ENCODE data around the gene SLC37A2. TPM values are rescaled to one million over a fixed set of nuclear protein-coding genes. Genes with fewer than 3 reads are reported as not detected.
A peak's percentile ranks its signal among the peaks of the same experiment; 100 is the strongest.

SLC37A2 gene
- total RNA-seq, 2 experiments from 2014 or later: 0.70 to 0.74 TPM

DNA sequence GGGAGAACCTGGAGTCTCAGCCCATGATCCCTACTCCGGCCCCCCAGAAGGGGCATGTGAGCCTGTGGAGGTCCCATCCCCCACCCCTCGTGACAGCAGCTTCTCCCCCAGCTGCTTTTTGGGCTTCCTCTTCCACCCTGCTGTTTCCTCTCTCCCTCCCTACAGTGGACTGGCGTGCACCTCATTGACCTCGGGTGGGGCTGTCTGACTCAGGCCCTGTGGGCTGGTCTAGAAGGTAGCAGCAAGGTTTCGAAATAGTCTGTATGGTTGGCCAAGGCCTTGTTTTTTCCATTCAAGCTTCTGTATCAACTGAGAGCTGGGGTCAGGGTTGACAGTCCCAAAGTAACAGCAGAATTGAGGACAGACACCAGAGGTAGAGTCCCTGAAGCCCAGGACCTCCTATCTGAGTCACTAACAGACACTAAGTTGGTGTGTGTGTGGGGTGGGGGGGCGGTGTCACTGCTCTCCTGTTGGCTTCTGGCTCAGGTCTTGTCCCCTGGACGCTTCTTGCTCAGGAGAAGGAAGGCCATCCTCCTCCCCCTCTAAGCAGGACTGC, 7.7 kb downstream of the SLC37A2 start:
- DNase-seq: peak; percentile 60
- POLR2A ChIA-PET: interaction anchor here (0.6 kb wide), 2 partner anchors 234 to 1710 kb away, joined by 3 read pairs; no protein-coding TSS in a partner anchor
- Mint-ChIP-seq H3K36me3 (ENCODE audit: low read depth) (no peaks in the 10 kb centered on the region), H3K27ac (no peak overlapping the region), H3K4me3 (no peak overlapping the region), H3K4me1 (ENCODE audit: low read depth) (peaks cover 17% of the 10 kb centered on the region), H3K9me3 (no peaks in the 10 kb centered on the region), H3K27me3 (peaks cover 6% of the 10 kb centered on the region)
- CTCF ChIA-PET: interaction anchor here (0.8 kb wide), 1 partner anchor 53 kb away, joined by 3 read pairs; no protein-coding TSS in a partner anchor
- TF ChIP-seq, protein P1, sequence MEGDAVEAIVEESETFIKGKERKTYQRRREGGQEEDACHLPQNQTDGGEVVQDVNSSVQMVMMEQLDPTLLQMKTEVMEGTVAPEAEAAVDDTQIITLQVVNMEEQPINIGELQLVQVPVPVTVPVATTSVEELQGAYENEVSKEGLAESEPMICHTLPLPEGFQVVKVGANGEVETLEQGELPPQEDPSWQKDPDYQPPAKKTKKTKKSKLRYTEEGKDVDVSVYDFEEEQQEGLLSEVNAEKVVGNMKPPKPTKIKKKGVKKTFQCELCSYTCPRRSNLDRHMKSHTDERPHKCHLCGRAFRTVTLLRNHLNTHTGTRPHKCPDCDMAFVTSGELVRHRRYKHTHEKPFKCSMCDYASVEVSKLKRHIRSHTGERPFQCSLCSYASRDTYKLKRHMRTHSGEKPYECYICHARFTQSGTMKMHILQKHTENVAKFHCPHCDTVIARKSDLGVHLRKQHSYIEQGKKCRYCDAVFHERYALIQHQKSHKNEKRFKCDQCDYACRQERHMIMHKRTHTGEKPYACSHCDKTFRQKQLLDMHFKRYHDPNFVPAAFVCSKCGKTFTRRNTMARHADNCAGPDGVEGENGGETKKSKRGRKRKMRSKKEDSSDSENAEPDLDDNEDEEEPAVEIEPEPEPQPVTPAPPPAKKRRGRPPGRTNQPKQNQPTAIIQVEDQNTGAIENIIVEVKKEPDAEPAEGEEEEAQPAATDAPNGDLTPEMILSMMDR (IDR thresholded peaks at IDR 0.05): no peak
- intact Hi-C loops (cut with micrococcal nuclease): no loop called here
- ATAC-seq: peak; percentile 91

DNA sequence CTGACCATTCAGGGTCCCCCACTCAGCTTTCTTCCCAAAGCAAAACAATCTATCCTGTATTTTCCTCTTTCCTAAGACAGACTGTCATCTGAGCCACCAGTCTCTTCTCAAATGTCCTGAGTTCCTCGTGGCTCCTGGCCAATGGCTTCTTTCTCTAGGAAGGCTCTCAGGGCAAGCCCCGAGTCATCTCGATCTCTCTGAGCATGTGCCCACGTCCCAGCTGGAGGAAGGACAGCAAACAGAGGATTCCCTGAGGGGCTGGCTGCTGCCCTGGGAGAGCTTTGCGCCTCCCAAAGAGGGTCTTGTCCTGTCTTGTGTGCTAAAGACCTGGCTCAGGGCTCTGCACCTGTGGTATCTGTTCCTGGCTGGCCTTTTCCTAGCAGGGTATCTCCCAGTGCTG, 8.3 kb downstream of the SLC37A2 start:
- H3K9me3 Mint-ChIP-seq: no peaks in the 10 kb centered on the region
- no peaks in the 10 kb centered on the region for H3K36me3 Mint-ChIP-seq (ENCODE audit: low read depth)
- intact Hi-C loops (cut with micrococcal nuclease): no loop called here
- no peak overlapping the region for H3K4me3 Mint-ChIP-seq
- ATAC-seq (no peak), DNase-seq (no peak)
- ChIA-PET POLR2A (no interaction called here), CTCF (interaction anchor here (0.8 to 1.2 kb wide), 2 partner anchors 19 to 53 kb away, joined by 3 read pairs; no protein-coding TSS in a partner anchor)
- peaks cover 17% of the 10 kb centered on the region for H3K4me1 Mint-ChIP-seq (ENCODE audit: low read depth)
- TF ChIP-seq, protein P1 (IDR thresholded peaks at IDR 0.05): no peak
- H3K27me3 Mint-ChIP-seq: peaks cover 6% of the 10 kb centered on the region
- no peak overlapping the region for H3K27ac Mint-ChIP-seq

DNA sequence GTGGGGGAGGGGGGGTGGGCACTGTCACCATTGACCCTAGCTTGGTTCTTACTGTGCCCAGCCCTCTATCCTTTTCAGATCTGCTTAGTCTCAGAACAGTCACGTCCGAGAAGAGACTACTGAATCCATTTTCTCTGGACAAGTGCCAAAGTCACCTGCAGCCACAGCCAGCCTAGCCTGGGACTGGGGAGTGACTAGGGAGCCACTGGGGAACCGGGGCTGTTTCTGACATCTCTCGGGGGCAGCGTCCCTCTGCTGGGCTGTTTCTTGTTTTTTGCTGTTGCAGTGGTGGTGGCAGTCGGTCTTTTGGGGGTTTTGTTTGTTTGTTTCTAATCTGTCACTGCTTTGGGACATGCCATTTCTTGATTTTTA, 8.7 kb downstream of the SLC37A2 start:
- CTCF ChIA-PET: interaction anchor here (1.2 kb wide), 1 partner anchor 19 kb away, joined by 3 read pairs; no protein-coding TSS in a partner anchor

DNA sequence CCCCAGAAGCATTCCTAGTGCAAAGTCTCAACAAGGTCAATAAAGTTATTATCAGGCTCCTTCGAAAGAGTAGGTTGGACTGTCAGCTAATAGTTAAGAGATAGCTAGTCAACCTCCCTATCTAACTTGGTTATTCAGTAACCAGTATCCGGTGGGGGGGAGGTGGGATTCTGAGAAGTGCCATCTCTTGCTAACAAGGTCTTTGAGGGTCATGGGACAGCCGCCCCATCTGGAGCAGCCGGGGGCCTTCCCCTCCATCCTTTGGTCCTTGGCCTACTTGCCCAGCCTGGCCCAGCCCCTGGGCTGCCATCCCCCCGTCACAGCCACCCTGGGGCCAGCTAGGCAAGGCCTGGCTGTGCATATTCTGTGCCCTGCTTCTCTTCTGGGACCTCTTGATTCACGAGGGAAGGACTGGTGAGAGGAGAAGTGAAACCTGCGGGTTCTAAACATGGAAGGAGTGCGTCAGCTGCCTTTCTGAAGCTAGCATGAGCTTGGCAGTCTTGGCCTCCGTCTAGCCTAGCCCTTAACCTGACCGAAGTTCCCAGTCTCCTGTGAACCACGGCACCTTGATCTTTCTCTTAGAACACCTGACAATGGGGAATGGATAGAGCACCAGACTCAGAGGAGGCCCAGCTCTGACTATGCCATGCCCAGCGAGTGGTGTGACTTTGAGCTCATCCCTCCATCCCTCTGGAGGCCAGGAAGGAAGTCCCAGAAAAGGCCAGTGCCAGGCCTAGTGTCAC, 9.3 kb downstream of the SLC37A2 start:
- H3K27ac Mint-ChIP-seq: no peak overlapping the region
- ATAC-seq (no peak), DNase-seq (no peak)
- intact Hi-C loops (cut with micrococcal nuclease): no loop called here
- H3K4me1 Mint-ChIP-seq (ENCODE audit: low read depth): peaks cover 17% of the 10 kb centered on the region
- TF ChIP-seq, protein P1 (IDR thresholded peaks at IDR 0.05): no peak
- no peak overlapping the region for H3K4me3 Mint-ChIP-seq
- ChIA-PET CTCF (interaction anchor here (1.2 kb wide), 1 partner anchor 18 kb away, joined by 3 read pairs; no protein-coding TSS in a partner anchor), POLR2A (no interaction called here)
- no peaks in the 10 kb centered on the region for H3K36me3 Mint-ChIP-seq (ENCODE audit: low read depth)
- H3K9me3 Mint-ChIP-seq: no peaks in the 10 kb centered on the region
- H3K27me3 Mint-ChIP-seq: peaks cover 6% of the 10 kb centered on the region

More for the DNA sequence above, 8.7 kb downstream of the SLC37A2 start:
- Mint-ChIP-seq H3K4me1 (ENCODE audit: low read depth) (peaks cover 17% of the 10 kb centered on the region), H3K27ac (no peak overlapping the region), H3K27me3 (peaks cover 6% of the 10 kb centered on the region), H3K36me3 (ENCODE audit: low read depth) (no peaks in the 10 kb centered on the region), H3K4me3 (no peak overlapping the region), H3K9me3 (no peaks in the 10 kb centered on the region)
- no peak for DNase-seq
- intact Hi-C loops (cut with micrococcal nuclease): no loop called here
- TF ChIP-seq, protein P1 (IDR thresholded peaks at IDR 0.05): no peak
- ATAC-seq: no peak
- POLR2A ChIA-PET: no interaction called here

All from activated CD8-positive, alpha-beta T cell treated with anti-CD3 and anti-CD28 coated beads for 36 hours (primary cell).